Measurements from ENCODE around the gene HSCB. TPM values are rescaled to one million over a fixed set of nuclear protein-coding genes. Genes with fewer than 3 reads are reported as not detected.
A peak's percentile ranks its signal among the peaks of the same experiment; 100 is the strongest.
"Not testable (repeated sequence)": the region's sequence is repeated elsewhere in the genome, so short reads cannot be mapped to it uniquely, and the experiment has no call there.

The HSCB gene, protein sequence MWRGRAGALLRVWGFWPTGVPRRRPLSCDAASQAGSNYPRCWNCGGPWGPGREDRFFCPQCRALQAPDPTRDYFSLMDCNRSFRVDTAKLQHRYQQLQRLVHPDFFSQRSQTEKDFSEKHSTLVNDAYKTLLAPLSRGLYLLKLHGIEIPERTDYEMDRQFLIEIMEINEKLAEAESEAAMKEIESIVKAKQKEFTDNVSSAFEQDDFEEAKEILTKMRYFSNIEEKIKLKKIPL
- 10 to 100 TPM; 19.7 to 48.2 (median 27.2) TPM for total RNA-seq
- polyA plus RNA-seq, result 10 to 100 TPM; 29.4 to 31.7 (median 29.8) TPM
- long read RNA-seq, donor 1, transcript HSCB-201 (6 exons, 1,114 nt), result major isoform, 7 of 22 reads
- long read RNA-seq, donor 1, partial matches to known transcripts, result 0 of 22 reads
- long read RNA-seq, donor 1, other reads (novel, unspliced or antisense), result 11 of 22 reads
- long read RNA-seq, donor 2, transcript HSCB-201 (6 exons, 1,114 nt), result major isoform, 6 of 8 reads
- long read RNA-seq, donor 2, partial matches to known transcripts, result 0 of 8 reads
- long read RNA-seq, donor 2, other reads (novel, unspliced or antisense), result 0 of 8 reads
- long read RNA-seq, donor 3, partial matches to known transcripts, result 8 of 18 reads
- long read RNA-seq, donor 3, other reads (novel, unspliced or antisense), result 0 of 18 reads
- long read RNA-seq, donor 4, transcript HSCB-201 (6 exons, 1,114 nt), result major isoform, 11 of 23 reads
- long read RNA-seq, donor 4, partial matches to known transcripts, result 2 of 23 reads
- long read RNA-seq, donor 4, other reads (novel, unspliced or antisense), result 7 of 23 reads
- long read RNA-seq, donor 5, transcript HSCB-201 (6 exons, 1,114 nt), result major isoform, 13 of 31 reads
- long read RNA-seq, donor 5, partial matches to known transcripts, result 2 of 31 reads
- long read RNA-seq, donor 5, other reads (novel, unspliced or antisense), result 14 of 31 reads
- long read RNA-seq, donor 6, transcript HSCB-201 (6 exons, 1,114 nt), result major isoform, 5 of 13 reads
- long read RNA-seq, donor 6, partial matches to known transcripts, result 2 of 13 reads
- long read RNA-seq, donor 6, other reads (novel, unspliced or antisense), result 5 of 13 reads
- long read RNA-seq, donor 7, transcript HSCB-201 (6 exons, 1,114 nt), result major isoform, 7 of 13 reads
- long read RNA-seq, donor 7, partial matches to known transcripts, result 0 of 13 reads
- long read RNA-seq, donor 7, other reads (novel, unspliced or antisense), result 5 of 13 reads
- long read RNA-seq, donor 8, partial matches to known transcripts, result 0 of 3 reads
- long read RNA-seq, donor 8, other reads (novel, unspliced or antisense), result 0 of 3 reads
- long read RNA-seq, donor 9, transcript HSCB-201 (6 exons, 1,114 nt), result major isoform, 8 of 27 reads
- long read RNA-seq, donor 9, partial matches to known transcripts, result 14 of 27 reads
- long read RNA-seq, donor 9, other reads (novel, unspliced or antisense), result 0 of 27 reads
- long read RNA-seq, donor 10, partial matches to known transcripts, result 0 of 2 reads
- long read RNA-seq, donor 10, other reads (novel, unspliced or antisense), result 0 of 2 reads

- peaks cover 0 to 32% of the 10 kb centered on the region in 2 donors for H3K36me3 ChIP-seq (replicated peaks in 1 of 2)
- peak within 1 kb of the TSS; percentile 93 to 99 (median 97) for H3K27ac ChIP-seq
- H3K4me1 ChIP-seq (replicated peaks in 1 of 2), result peaks cover 4 to 13% of the 10 kb centered on the region in 2 donors
- 0 to 1% (median 0%) methylated on average over 26 to 54 of the region's 54 CpGs for WGBS, 4 donors
- H3K4me3 ChIP-seq, result peak within 1 kb of the TSS in 3 of 4 donors; percentile 82 to 99 (median 87)
- TF ChIP-seq CTCF (IDR thresholded peaks at IDR 0.05) (peak in 1 of 6 experiments; percentile 6), POLR2A (IDR thresholded peaks at IDR 0.05) (peak; percentile 73 to 76)
- peak; percentile 97 to 99 (median 99) for DNase-seq
- no peaks in the 10 kb centered on the region for H3K27me3 ChIP-seq
- intact Hi-C loops (cut with DNase I), result no loop called here
- H3K9me3 ChIP-seq (replicated peaks in 1 of 3), result no peaks in the 10 kb centered on the region
Measured at GRCh38 chr22:28741785-28742561, at the start of gene HSCB, which contains the start of gene CHEK2. TSS of gene HSCB (plus strand) at chr22:28742039. CDS start at chr22:28742096, 57 bp downstream. TSS of gene CHEK2 (minus strand) at chr22:28741820. CDS start at chr22:28734721, 7,099 bp downstream.

- H3K4me3 ChIP-seq; DNase-seq; H3K4me1 ChIP-seq (replicated peaks in 1 of 2); intact Hi-C loops (cut with DNase I); H3K27ac ChIP-seq; H3K27me3 ChIP-seq; H3K36me3 ChIP-seq (replicated peaks in 1 of 2); H3K9me3 ChIP-seq (replicated peaks in 1 of 3): not testable (repeated sequence)
- 87 to 96% (median 93%) methylated on average over 6 of the region's 6 CpGs for WGBS, 4 donors
Measured at GRCh38 chr22:28693041-28693760, 48.6 kb upstream of the HSCB start.

DNA sequence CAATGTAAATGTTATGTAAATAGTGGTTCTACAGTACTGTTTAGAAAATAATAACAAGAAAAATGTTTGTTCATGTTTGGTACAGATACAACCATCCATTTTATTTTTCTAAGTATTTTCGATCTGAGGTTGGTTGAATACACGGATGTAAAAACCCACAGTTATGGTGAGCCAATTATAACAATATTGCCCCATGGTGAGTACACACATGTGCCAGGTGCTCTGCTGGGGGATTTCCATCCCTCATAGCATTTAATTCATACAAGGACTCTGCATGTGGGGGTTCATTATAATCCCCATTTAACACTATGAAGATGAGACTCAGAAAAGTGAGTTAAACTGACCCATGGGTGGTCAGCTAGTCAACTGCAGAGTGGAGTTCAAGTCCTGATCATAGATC is 38.9 kb upstream of the HSCB start:
- H3K27me3 ChIP-seq, result no peaks in the 10 kb centered on the region
- TF ChIP-seq POLR2A (IDR thresholded peaks at IDR 0.05), result no peak
- no peak for TF ChIP-seq CTCF (IDR thresholded peaks at IDR 0.05)
- no peaks in the 10 kb centered on the region for H3K9me3 ChIP-seq (replicated peaks in 1 of 3)
- no peak overlapping the region for H3K4me3 ChIP-seq
- no peaks in the 10 kb centered on the region for H3K4me1 ChIP-seq (replicated peaks in 1 of 2)
- 92 to 99% (median 97%) methylated on average over 2 of the region's 2 CpGs for WGBS, 4 donors
- no peak for DNase-seq
- no peak overlapping the region for H3K27ac ChIP-seq
- intact Hi-C loops (cut with DNase I), result no loop called here
- H3K36me3 ChIP-seq (replicated peaks in 1 of 2), result no peaks in the 10 kb centered on the region

Measured in adrenal gland (tissue), 19 donors.